ENCODE results near the gene MS4A4E.
"Not testable (repeated sequence)": the region's sequence is repeated elsewhere in the genome, so short reads cannot be mapped to it uniquely, and the experiment has no call there.

Gene MS4A4E

DNA sequence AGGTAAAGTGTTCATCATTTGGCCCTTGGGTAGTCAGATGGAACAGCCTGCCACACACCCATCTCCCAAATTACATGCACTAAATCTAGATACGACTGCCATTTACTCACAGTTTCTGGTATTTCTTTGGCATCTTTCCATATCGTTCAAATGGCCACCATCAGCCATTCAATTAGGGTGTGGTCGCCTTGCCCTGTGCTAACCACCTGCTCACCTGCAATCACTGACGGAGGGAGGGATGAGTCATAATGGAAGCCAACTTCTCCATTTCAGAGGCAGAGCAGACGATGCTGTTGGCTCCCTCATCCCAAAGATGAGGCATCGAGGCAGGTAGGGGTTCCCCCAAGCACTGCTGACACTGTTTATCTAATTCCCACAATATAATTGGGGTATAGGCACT is 74.6 kb downstream of the MS4A4E start:
- H3K4me1 Mint-ChIP-seq, result peaks cover 18% of the 10 kb centered on the region
- H3K27ac Mint-ChIP-seq, result no peak overlapping the region
- peaks cover 20% of the 10 kb centered on the region for H3K27me3 Mint-ChIP-seq
- no peak for ATAC-seq
- DNase-seq, result no peak
- no peak overlapping the region for H3K4me3 Mint-ChIP-seq
- H3K9me3 Mint-ChIP-seq, result peaks cover 8 to 40% of the 10 kb centered on the region in 2 donors

DNA sequence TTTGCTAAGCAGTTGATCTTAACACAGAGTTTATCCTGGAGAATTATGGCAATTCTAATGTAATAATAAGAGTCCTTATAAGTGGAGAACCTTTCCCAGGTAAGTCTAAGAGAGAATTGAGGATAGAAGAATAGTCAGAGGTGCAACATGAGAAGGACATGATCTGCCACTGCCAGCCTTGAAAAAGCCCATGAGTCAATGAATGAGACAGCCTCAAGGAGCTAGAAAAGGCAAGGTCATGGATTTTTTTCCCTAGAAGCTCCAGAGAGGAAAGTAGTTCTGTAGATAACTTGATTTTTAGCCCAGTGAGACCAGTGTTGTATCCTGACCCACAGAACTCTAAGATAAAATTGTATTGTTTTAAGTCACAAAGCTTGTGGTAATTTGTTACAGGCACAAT is 77.0 kb downstream of the MS4A4E start:
- Mint-ChIP-seq H3K4me1 (peaks cover 17% of the 10 kb centered on the region), H3K27ac (no peak overlapping the region), H3K27me3 (peaks cover 8% of the 10 kb centered on the region), H3K4me3 (no peak overlapping the region), H3K9me3 (peaks cover 8 to 39% of the 10 kb centered on the region in 2 donors)
- DNase-seq (no peak), ATAC-seq (no peak)

DNA sequence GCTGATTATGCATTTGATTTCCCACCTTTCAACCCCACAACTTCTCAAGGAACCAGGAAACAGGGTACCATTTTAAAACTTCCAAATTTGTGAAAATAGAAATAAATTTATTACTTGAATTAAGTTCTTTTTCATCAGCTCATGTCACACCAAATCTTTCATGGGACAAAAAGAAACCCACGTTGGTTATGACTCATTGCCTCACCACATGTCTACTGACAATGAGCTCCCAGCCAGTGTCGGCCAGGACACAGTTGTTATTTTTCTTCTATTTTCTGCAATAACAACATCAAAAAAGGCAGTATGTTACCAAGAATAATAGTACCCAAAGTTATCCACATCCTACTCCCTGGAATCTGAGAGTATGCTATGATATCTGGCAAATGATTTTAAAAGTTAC is 77.4 kb downstream of the MS4A4E start:
- DNase-seq (no peak), ATAC-seq (peak; percentile 67)
- Mint-ChIP-seq H3K4me3 (no peak overlapping the region), H3K27me3 (peaks cover 4% of the 10 kb centered on the region), H3K4me1 (peaks cover 17% of the 10 kb centered on the region), H3K27ac (no peak overlapping the region), H3K9me3 (peaks cover 8 to 35% of the 10 kb centered on the region in 2 donors)

DNA sequence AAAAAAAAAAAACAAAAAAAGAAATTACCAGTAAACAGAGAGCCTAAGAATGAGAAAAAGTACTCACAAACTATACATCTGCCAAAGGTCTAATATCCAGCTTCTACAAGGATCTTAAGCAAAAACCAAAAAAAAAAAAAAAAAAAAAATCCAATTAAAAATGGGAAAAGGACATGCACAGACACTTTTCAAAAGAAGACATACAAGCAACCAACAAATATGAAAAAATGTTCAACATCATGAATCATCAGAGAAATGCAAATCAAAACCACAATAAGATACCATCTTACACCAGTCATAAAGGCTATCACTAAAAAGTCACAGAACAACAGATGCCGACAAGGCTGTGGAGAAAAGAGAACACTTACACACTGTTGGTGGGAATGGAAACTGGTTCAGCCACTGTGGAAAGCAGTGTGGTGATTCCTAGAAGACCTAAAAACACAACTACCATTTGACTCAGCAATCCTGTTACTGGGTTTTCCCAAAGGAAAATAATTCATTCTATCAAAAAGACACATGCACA is 78.3 kb downstream of the MS4A4E start:
- Mint-ChIP-seq H3K4me1 (peaks cover 17% of the 10 kb centered on the region), H3K4me3 (no peak overlapping the region), H3K27ac (peak overlapping the region in 1 of 2 donors; percentile 94), H3K9me3 (peaks cover 8 to 25% of the 10 kb centered on the region in 2 donors), H3K27me3 (no peaks in the 10 kb centered on the region)
- DNase-seq (peak in 1 of 2 donors; percentile 44), ATAC-seq (peak; percentile 94)

DNA sequence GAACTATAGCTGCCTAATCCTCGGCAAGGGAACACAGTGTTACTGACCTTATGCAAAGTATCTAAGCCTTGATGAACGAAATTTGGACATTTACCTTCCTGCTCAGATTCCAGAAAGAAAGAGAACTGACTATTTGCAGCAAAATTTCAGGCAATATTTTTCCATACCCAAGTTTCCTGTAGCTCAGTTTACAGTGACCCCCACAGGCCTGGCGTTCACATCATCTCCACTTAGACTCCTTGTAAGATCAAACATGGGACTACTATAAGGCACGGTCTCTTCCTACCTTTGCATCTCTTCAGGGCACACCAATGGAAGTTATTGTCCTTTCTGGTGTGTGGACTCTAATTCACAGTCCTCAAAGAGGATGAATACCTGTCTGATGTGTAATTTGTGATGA is 81.2 kb downstream of the MS4A4E start:
- H3K4me1 Mint-ChIP-seq, result peaks cover 17% of the 10 kb centered on the region
- ATAC-seq (no peak), DNase-seq (no peak)
- no peak overlapping the region for H3K27ac Mint-ChIP-seq
- H3K9me3 Mint-ChIP-seq, result peaks cover 4 to 6% of the 10 kb centered on the region in 2 donors
- no peak overlapping the region for H3K4me3 Mint-ChIP-seq
- no peaks in the 10 kb centered on the region for H3K27me3 Mint-ChIP-seq

DNA sequence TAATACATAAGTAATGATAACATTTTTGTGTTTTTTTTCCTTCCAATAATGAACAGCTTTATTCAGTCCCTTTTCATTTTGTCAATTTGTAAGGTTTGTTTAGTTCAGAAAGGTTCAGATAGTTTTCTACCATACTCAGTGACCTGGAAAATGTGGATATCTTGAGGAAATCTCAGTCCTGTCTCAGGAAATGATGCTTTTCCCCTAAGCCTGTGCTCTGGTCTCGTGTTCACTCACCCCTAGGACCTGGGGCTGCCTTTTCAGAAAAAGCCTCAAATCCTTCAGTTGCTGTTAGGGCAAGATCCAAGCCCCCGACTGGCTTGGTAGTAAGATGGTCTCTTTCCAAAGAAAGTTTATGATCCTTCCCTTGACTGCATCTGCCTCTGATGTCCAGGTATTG is 81.8 kb downstream of the MS4A4E start:
- peaks cover 6 to 7% of the 10 kb centered on the region in 2 donors for H3K9me3 Mint-ChIP-seq
- no peak overlapping the region for H3K4me3 Mint-ChIP-seq
- H3K27me3 Mint-ChIP-seq, result no peaks in the 10 kb centered on the region
- peaks cover 17% of the 10 kb centered on the region for H3K4me1 Mint-ChIP-seq
- H3K27ac Mint-ChIP-seq, result no peak overlapping the region
- ATAC-seq, result no peak
- no peak for DNase-seq

DNA sequence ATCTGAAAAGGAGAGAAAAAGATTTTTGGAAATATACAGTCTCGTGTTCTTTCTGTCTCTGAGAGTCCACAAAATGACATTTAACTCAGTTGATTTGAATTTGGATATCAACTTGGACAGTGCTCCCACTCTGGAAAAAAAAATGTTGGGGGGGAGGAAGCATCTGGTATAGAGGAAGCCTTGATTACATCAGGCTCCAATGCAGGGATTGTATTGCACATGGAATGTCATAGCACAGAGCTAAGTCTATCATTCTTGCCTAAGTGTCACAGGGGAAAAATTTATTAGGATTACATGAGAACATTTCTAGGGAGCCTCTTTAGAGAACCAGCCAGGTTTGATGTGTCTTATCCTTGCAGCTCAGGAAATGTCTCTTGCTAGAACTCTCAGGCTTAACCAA is 83.1 kb downstream of the MS4A4E start:
- no peak overlapping the region for H3K4me3 Mint-ChIP-seq
- no peak overlapping the region for H3K27ac Mint-ChIP-seq
- no peak for DNase-seq
- H3K9me3 Mint-ChIP-seq, result peaks cover 5 to 6% of the 10 kb centered on the region in 2 donors
- H3K4me1 Mint-ChIP-seq, result peaks cover 7% of the 10 kb centered on the region
- ATAC-seq, result no peak
- no peaks in the 10 kb centered on the region for H3K27me3 Mint-ChIP-seq

DNA sequence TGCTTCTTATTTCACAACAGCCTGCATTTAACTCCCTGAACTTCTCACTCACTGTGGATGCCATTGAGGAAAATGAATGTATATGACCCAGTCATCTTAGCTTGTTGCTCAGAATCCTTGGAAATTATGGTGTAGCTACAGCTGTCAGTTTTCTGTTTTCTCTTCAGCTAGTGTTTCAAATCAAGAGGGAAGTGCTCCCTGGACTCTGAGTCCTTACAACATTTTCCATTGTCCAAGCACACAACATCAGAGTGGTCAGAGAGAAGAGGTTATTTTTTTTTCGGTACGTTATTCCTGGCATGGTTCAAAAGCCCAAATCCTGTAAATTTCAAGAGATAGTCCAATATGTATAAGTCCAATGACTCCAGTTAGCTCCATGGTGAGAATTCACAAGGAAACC is 83.7 kb downstream of the MS4A4E start:
- Mint-ChIP-seq H3K9me3 (peaks cover 4 to 6% of the 10 kb centered on the region in 2 donors), H3K27ac (no peak overlapping the region), H3K4me1 (peaks cover under 1% of the 10 kb centered on the region), H3K4me3 (no peak overlapping the region), H3K27me3 (no peaks in the 10 kb centered on the region)
- DNase-seq (no peak), ATAC-seq (no peak)

DNA sequence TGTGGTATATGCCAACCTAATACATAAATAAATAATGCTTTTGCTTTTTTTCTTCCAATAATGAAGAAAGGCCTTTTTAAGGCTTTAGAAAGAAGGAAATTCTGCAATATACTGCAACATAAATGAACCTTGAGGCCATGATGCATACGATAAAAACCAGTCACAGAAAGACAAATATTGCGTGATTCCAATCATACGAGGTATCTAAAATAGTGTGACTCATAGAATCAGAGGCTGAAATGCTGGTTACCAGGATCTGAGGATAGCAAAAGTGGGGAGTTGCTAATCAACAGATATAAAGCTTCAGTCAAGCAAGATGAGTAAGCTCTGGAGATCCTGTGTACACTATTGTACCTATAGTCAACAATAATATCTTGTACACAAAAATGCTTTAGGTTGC is 84.3 kb downstream of the MS4A4E start:
- DNase-seq, result no peak
- peaks cover 1 to 4% of the 10 kb centered on the region in 2 donors for H3K9me3 Mint-ChIP-seq

DNA sequence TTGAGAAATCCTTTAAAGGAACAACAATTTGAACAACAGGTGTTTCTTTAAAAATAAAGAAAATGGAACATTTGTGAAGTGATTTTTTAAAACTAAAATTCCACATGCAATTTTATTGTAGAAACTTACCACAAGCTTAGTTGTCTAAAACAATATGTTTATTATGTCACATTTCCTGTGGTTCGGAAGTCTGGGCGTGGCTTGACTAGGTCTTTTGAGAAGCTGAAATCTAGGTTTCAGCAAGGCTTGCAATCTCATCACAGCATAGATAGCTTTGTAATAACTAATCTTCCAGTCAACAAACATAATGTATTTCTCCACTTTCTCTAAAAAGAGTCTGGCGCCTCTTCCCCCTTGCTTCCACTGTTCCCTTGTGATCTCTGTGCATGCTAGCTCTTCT is 87.0 kb downstream of the MS4A4E start:
- ATAC-seq, result no peak
- no peak for DNase-seq
- Mint-ChIP-seq H3K27ac (no peak overlapping the region), H3K4me1 (no peaks in the 10 kb centered on the region), H3K4me3 (no peak overlapping the region), H3K27me3 (no peaks in the 10 kb centered on the region), H3K9me3 (peaks cover 0 to 4% of the 10 kb centered on the region in 2 donors)

More for the DNA sequence above, 84.3 kb downstream of the MS4A4E start:
- ATAC-seq, result no peak
- Mint-ChIP-seq H3K27me3 (no peaks in the 10 kb centered on the region), H3K27ac (no peak overlapping the region), H3K4me1 (no peaks in the 10 kb centered on the region), H3K4me3 (no peak overlapping the region)

DNA sequence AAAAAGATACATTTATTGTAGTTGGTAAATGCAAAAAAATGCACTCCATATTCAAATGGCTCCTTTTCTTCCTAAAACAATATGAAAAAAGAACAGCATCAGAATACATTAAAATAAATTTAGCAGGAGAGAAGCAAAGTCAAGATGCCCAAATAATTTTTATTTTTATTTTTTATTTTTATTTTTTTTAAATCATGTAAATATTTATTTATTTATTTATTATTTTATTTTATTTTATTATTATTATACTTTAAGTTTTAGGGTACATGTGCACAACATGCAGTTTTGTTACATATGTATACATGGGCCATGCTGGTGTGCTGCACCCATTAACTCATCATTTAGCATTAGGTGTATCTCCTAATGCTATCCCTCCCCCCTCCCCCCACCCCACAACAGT is 90.2 kb downstream of the MS4A4E start:
- not testable (repeated sequence) for H3K27ac Mint-ChIP-seq, ATAC-seq, H3K4me3 Mint-ChIP-seq, DNase-seq, H3K4me1 Mint-ChIP-seq, H3K9me3 Mint-ChIP-seq, H3K27me3 Mint-ChIP-seq

DNA sequence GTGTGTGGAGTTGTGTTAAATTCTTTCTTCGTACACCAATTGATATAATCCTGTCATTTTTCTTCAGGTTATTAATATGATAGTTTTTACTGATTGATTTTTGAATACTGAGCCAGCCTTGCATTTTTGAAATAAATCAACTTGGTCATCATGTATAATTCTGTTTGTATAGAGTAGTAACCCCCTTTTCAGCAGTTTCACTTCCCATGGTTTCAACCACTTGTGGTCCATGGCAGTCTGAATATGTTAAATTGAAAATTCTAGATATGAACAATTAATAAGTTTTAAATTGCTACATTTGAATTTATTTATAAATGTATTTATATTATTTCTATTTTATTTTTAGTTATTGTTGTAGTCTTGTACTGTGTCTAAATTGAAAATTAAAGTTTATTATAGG is 92.7 kb downstream of the MS4A4E start:
- ATAC-seq (no peak), DNase-seq (no peak)
- Mint-ChIP-seq H3K4me1 (no peaks in the 10 kb centered on the region), H3K27me3 (no peaks in the 10 kb centered on the region), H3K9me3 (no peaks in the 10 kb centered on the region), H3K4me3 (no peak overlapping the region), H3K27ac (no peak overlapping the region)
